AG10803 (cell line): ENCODE results near the gene EVI5.
"Not testable (repeated sequence)": the region's sequence is repeated elsewhere in the genome, so short reads cannot be mapped to it uniquely, and the experiment has no call there.

ENCODE experiments used
- DNase-seq: peaks from one replicate; pipeline ENCODE4 v3.0.0; 2010; ENCODE audit warnings: low read depth
- H3K4me3 ChIP-seq: 2 replicates; pipeline ENCODE4 v1.5.1; 2011; ENCODE audit warnings: mild to moderate bottlenecking, low read length, control low read depth
- TF ChIP-seq, protein P1 (sequence below): conservative IDR thresholded peaks from 2 replicates; pipeline ENCODE4 v1.5.1; 2011; ENCODE audit warnings: mild to moderate bottlenecking, low read length, control low read depth, inconsistent platforms

Gene EVI5

DNA sequence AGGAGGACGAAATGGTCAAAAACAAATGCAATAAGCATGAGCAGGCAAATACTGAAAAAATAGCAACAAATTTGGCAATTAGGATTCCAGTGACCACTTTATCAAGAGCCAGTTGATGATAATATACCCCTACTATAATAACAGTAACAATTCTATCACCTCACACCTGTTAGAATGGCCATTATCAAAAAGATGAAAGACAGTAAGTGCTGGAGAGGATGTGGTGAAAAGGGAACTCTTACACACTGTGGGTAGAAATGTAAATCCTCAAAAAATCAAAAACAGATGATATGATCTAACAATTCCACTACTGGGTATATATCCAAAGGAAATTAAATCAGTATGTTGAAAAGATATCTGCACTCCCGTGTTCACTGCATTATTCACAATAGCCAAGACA lies 183.9 kb downstream of the EVI5 start:
- H3K4me3 ChIP-seq = no peak overlapping the region
- DNase-seq = peak; percentile 4
- TF ChIP-seq, protein P1, sequence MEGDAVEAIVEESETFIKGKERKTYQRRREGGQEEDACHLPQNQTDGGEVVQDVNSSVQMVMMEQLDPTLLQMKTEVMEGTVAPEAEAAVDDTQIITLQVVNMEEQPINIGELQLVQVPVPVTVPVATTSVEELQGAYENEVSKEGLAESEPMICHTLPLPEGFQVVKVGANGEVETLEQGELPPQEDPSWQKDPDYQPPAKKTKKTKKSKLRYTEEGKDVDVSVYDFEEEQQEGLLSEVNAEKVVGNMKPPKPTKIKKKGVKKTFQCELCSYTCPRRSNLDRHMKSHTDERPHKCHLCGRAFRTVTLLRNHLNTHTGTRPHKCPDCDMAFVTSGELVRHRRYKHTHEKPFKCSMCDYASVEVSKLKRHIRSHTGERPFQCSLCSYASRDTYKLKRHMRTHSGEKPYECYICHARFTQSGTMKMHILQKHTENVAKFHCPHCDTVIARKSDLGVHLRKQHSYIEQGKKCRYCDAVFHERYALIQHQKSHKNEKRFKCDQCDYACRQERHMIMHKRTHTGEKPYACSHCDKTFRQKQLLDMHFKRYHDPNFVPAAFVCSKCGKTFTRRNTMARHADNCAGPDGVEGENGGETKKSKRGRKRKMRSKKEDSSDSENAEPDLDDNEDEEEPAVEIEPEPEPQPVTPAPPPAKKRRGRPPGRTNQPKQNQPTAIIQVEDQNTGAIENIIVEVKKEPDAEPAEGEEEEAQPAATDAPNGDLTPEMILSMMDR = no peak

DNA sequence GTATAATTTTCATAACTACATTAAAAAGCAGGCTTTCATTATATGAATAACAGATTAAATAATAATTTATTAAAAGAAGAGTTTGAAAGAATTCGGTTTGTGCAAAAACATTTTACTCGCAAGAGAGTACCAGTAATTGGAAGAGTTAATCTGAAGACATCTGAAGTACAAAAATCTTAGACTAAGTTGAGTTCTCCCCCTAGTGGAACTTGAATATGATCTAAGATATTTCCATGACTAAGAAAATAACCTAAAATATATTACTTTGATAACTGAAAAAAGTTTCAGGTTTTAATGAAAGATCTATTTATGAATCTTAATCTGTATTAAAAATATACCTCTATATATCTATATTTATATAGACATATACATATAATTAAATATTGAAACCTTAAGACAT lies 185.7 kb downstream of the EVI5 start:
- peak; percentile 48 for DNase-seq
- TF ChIP-seq, protein P1 = peak; percentile 53
- H3K4me3 ChIP-seq = no peak overlapping the region

DNA sequence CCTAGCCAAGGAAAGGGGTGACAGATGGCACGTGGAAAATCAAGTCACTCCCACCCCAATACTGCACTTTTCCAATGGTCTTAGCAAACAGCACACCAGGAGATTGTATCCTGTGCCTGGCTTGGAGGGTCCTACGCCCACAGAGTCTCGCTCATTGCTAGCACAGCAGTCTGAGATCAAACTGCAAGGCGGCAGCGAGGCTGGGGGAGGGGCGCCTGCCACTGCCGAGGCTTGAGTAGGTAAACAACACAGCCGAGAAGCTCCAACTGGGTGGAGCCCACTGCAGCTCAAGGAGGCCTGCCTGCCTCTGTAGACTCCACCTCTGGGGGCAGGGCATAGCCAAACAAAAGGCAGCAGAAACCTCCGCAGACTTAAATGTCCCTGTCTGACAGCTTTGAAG lies 195.5 kb downstream of the EVI5 start:
- not testable (repeated sequence) for H3K4me3 ChIP-seq, DNase-seq

DNA sequence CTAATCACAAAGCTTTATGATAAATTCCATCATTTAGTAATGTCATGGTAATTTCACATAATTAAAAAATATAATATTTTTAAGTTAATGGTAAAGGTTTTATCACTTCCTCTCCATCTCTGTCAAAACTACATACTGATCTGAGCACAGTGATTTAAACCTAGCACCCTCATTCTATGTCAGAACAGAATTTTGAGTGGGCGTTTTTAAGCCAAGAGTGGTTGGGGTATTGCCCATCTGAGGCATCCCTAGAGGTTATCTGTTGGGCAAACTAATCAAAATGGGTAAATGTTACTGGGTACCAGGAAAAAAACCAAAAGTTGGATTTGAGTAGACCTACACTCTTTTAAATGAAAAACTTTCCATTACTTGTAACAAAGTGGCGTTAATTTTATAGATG lies 197.5 kb downstream of the EVI5 start:
- TF ChIP-seq, protein P1 = no peak

DNA sequence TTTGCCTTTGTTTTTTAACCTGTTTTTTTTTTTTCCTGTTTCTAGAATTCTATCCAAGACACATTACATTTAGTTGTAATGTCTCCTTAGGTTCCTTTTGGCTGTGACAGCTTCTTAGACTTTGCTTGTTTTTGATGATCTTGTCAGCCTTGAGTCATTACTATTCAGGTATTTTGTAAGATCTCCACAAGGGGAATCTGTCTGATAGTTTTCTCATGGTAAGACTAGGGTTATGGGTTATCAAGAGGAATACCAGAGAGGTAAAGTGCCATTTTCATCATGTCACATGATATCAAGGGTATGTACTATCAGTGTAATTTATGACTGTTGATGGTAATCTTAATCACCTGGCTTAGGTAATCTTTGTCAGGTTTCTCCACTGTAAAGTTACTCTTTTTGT lies 199.1 kb downstream of the EVI5 start:
- no peak for DNase-seq
- H3K4me3 ChIP-seq = no peak overlapping the region
- TF ChIP-seq, protein P1 = no peak

More for the DNA sequence above, 197.5 kb downstream of the EVI5 start:
- no peak for DNase-seq
- no peak overlapping the region for H3K4me3 ChIP-seq

DNA sequence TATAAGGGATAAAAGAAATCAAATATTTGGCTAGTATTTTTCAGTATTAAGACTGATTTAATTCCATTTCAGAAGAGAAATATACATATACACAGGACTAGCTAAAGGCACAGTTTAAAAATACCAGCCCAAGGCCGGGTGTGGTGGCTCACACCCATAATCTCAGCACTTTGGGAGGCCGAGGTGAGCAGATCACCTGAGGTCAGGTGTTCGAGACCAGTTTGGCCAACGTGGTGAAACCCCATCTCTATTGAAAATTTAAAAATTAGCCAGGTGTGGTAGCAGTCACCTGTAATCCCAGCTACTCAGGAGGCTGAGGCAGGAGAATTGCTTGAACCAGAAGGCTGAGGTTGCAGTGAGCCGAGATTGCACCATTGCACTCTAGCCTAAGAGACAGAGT lies 200.1 kb downstream of the EVI5 start:
- not testable (repeated sequence) for DNase-seq, H3K4me3 ChIP-seq

DNA sequence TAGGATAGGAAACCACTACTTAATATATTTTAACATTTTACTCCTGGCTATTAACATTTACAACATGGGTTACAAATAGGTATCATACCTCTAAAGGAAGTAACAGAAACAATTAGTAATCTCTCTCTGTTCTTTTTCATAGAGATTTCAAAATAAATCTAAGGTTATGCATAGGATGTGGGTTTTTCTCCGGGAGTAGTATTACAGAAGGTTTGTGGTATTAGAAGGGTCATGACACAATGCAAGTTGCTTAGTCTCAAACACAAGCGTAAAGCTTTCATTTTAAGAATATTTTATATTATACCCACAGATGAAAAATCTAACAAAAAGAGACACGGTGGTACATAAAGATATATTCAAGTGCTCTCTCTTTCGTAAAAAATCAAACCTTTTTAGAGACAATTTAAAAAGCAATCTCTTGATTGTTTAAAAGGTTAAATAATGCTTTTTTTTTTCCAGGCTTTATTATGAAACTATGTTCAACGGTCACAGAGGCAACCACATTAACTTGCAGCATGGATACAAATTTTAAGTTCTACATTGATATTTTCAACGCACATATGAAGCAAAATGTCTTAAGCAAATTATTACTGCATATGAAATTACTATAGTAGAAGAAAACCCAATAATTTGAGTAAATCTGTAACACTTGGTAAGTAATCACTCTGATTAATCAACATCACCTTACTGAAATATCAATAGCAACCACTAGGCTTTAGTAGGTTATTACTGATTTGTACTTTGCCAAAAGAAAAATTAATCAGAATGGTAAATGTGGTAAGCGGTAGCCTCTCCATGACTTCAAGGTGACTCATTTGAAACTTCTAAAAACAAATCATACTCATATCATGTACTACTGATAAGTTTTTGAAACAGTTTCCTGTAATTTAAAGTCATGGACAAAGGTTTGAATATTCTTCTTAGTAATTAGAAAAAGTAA lies 200.8 kb downstream of the EVI5 start:
- TF ChIP-seq, protein P1 = 0 out of 2 replicates have a peak, but pooled peaks have one; percentile 13
- no peak overlapping the region for H3K4me3 ChIP-seq
- peak; percentile 32 for DNase-seq

DNA sequence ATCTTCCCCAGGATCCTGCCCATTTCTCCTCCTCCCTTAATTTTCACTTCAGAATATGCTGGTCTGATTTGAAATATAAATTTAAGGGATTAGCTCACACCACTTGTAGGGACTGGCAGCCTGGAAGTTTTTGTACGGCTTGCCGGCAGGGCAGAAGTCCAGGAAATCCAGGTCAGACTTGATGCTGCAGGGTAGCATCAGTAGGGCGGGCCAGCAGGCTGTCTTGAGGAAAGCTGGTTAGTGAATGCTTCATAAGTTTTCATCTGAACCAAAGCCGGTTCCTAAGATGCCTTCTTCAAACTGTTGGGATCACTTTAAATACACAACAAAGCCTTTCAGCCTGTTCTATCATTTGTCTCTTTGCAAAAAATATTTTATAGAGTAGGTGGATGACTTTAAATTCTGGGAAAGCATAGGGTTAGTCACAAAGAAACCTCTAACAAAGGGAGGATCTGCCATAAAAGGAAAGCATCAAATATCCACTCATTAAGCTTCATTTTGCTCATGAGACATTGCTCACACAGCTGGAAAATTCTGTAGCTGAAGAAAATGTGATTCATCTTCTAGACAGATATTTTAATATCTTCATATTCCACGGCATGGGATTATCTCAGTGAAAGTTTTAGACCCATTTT lies 207.5 kb downstream of the EVI5 start:
- DNase-seq = peak; percentile 54
- TF ChIP-seq, protein P1 = no peak
- H3K4me3 ChIP-seq = no peak overlapping the region
